ENCODE measurements around the gene HPCA.

HPCA gene

DNA sequence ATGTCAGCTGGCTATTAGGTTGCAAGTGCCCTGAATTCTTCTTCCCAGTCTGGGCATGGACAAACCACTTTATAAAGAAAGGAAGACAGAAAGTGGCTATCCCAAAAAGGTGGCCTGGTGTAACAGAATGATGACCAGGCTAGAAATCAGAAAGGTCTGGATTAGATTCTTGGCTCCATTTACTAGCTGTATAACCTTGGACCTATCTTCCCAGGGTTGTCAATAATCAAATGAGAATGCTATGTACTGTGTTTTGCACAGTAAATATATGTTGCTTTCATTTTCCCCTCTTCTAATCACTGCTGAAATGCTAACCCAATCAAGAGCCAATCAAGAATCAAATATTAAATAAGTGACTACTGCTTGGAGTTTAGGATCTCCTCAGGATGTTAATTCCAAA lies 57.9 kb downstream of the HPCA start:
- DNase-seq (ENCODE audit: extremely low read depth, low read depth), result no peak
- TF ChIP-seq, protein P1, sequence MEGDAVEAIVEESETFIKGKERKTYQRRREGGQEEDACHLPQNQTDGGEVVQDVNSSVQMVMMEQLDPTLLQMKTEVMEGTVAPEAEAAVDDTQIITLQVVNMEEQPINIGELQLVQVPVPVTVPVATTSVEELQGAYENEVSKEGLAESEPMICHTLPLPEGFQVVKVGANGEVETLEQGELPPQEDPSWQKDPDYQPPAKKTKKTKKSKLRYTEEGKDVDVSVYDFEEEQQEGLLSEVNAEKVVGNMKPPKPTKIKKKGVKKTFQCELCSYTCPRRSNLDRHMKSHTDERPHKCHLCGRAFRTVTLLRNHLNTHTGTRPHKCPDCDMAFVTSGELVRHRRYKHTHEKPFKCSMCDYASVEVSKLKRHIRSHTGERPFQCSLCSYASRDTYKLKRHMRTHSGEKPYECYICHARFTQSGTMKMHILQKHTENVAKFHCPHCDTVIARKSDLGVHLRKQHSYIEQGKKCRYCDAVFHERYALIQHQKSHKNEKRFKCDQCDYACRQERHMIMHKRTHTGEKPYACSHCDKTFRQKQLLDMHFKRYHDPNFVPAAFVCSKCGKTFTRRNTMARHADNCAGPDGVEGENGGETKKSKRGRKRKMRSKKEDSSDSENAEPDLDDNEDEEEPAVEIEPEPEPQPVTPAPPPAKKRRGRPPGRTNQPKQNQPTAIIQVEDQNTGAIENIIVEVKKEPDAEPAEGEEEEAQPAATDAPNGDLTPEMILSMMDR (IDR thresholded peaks at IDR 0.05; ENCODE audit: low read depth, low read length), result no peak
